ENCODE measurements around the gene SLC39A2. TPM values are rescaled to one million over a fixed set of nuclear protein-coding genes. Genes with fewer than 3 reads are reported as not detected.

Gene SLC39A2
- total and polyA plus RNA-seq, 2 donors (not counting 3 experiments of a cell fraction or from before 2014, with no cell fraction given), result 0.06 TPM; not detected in 1

DNA sequence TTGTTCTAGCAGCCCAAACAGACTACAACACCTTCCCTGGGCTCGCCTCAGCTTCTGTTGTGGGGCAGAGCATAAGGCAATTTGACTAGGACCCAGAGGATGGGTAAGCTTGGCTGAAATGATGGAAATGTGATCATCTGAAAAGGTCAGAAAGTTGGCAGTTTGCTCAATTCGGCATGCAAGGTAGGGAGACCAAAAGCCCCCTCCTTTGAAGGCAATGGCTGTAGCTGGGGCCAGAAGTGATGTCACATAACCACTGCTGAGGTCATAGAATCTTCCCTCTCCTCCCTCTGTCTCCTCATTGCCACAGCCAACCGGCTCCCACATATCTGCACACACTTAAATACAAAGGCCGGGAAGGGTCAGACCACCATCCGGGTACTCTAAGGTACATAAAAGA lies 30.8 kb downstream of the SLC39A2 start, which contains the start of gene TPPP2:
TSS of gene TPPP2 (plus strand) at position 301 of the 400 bp plus-strand sequence. CDS start 365 bp downstream, outside the sequence.
- POLR2A ChIA-PET, result no interaction called here
- Histone ChIP-seq H3K36me3 (ENCODE audit: control insufficient read depth in 2 of 2, extremely low read depth in 1 of 2, insufficient read depth in 2 of 2, low read length in 2 of 2) (no peaks in the 10 kb centered on the region), H3K4me2 (ENCODE audit: insufficient read depth, low read length) (no peak within 1 kb of the TSS), H3K4me1 (ENCODE audit: control insufficient read depth, extremely low read depth, insufficient read depth, low read length) (no peaks in the 10 kb centered on the region), H3K79me2 (ENCODE audit: control insufficient read depth, insufficient read depth, low read length) (no peaks in the 10 kb centered on the region), H4K20me1 (replicated peaks; ENCODE audit: control insufficient read depth, extremely low read depth, insufficient read depth, low read length) (no peaks in the 10 kb centered on the region), H3K27me3 (ENCODE audit: control insufficient read depth in 2 of 2, insufficient read depth in 2 of 2, low read length in 2 of 2) (peaks cover 30 to 34% of the 10 kb centered on the region in 2 experiments), H2AFZ (ENCODE audit: low read depth, low read length) (no peak within 1 kb of the TSS), H3K9ac (replicated peaks; ENCODE audit: extremely low read depth, insufficient read depth, low read length) (no peak within 1 kb of the TSS), H3K9me3 (replicated peaks; ENCODE audit: control insufficient read depth, insufficient read depth, low read length) (no peaks in the 10 kb centered on the region), H3K9me1 (replicated peaks; ENCODE audit: control insufficient read depth, extremely low read depth, insufficient read depth, low read length) (no peaks in the 10 kb centered on the region), H3K27ac (ENCODE audit: insufficient read depth, low read depth, low read length) (no peak within 1 kb of the TSS), H3K4me3 (replicated peaks in 1 of 3; ENCODE audit: insufficient read depth in 1 of 3, low read depth in 1 of 3, low read length in 3 of 3) (no peak within 1 kb of the TSS)
- no peak for TF ChIP-seq POLR2A (IDR thresholded peaks at IDR 0.05; ENCODE audit: low read depth, low read length)
- TF ChIP-seq CTCF (IDR thresholded peaks at IDR 0.05; ENCODE audit: extremely low read depth in 1 of 2, insufficient read depth in 1 of 2, low read depth in 1 of 2, low read length in 2 of 2), result no peak
- TF ChIP-seq MYC (IDR thresholded peaks at IDR 0.05; ENCODE audit: low read depth, low read length), result no peak
- no peak for TF ChIP-seq EZH2 (IDR thresholded peaks at IDR 0.05; ENCODE audit: borderline replicate concordance, low read depth, low read length, severe bottlenecking)
- TF ChIP-seq FOS (IDR thresholded peaks at IDR 0.05; ENCODE audit: borderline replicate concordance, insufficient read depth, low read length), result no peak
- no peak for TF ChIP-seq MAX (IDR thresholded peaks at IDR 0.05; ENCODE audit: insufficient read depth, insufficient read length)
- TF ChIP-seq GATA2 (IDR thresholded peaks at IDR 0.05; ENCODE audit: insufficient read depth, insufficient read length, low read depth, low read length), result no peak
- no peak for TF ChIP-seq POLR2AphosphoS5 (IDR thresholded peaks at IDR 0.05; ENCODE audit: insufficient read depth, low read depth, low read length)
- no peak for TF ChIP-seq JUN (IDR thresholded peaks at IDR 0.05; ENCODE audit: borderline replicate concordance, insufficient read depth, insufficient read length, low read depth)
- intact Hi-C loops (cut with micrococcal nuclease), result no loop called here
- FAIRE-seq (no peak), DNase-seq (ENCODE audit: low read depth, low spot score) (no peak)
- CTCF ChIA-PET, result interaction anchor here (0.5 to 10.1 kb wide), 3 partner anchors 8 to 22 kb away, joined by 3 to 86 read pairs (median 3); no protein-coding TSS in a partner anchor
- BruUV-seq (replicated peaks), result no TSS peak
- dilution Hi-C loops (cut with MboI; ENCODE audit: extremely low pct_ligation_motif_present, low sequenced_read_pairs), result no loop called here
